ENCODE data around the gene CTCFL.

Gene CTCFL

DNA sequence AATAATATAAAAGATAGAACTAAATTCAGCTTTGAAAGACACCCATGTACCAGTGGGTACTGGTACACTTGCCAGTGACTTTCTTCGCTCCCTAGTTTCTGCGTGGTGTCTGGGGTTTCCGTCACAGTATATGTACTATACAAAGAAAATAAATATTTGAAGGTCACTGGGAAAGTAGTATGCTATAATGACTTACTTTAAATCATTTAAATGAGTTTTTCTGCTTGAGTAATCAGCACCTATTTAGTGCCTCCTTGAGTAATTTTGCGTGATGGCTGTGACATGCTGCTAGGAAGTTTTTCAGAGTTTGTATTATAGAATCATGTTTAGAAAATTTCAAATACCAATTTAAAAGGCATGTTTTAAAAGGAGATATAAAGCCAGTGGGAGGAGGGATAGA lies 3.2 kb upstream of the CTCFL start:
- in situ Hi-C loops (cut with HindIII; ENCODE audit: low sequenced_read_pairs): no loop called here
- no peak overlapping the region for H3K4me3 ChIP-seq (ENCODE audit: low read depth, low read length)
- no peak for TF ChIP-seq CTCF (IDR thresholded peaks at IDR 0.05; ENCODE audit: low read depth, low read length)
- no peak for DNase-seq (ENCODE audit: low read depth, low spot score)

- in situ Hi-C loops (cut with HindIII; ENCODE audit: low sequenced_read_pairs): no loop called here
- no peak overlapping the region for H3K4me3 ChIP-seq (ENCODE audit: low read depth, low read length)
Measured at GRCh38 chr20:57527728-57528127, 2.8 kb upstream of the CTCFL start.

GRCh38 chr20:57526885-57527460 lies 2.0 kb upstream of the CTCFL start:
- no peak overlapping the region for H3K4me3 ChIP-seq (ENCODE audit: low read depth, low read length)
- in situ Hi-C loops (cut with HindIII; ENCODE audit: low sequenced_read_pairs): no loop called here
- DNase-seq (ENCODE audit: low read depth, low spot score): no peak
- TF ChIP-seq CTCF (IDR thresholded peaks at IDR 0.05; ENCODE audit: low read depth, low read length): no peak

More at GRCh38 chr20:57527728-57528127, 2.8 kb upstream of the CTCFL start:
- DNase-seq (ENCODE audit: low read depth, low spot score): no peak
- TF ChIP-seq CTCF (IDR thresholded peaks at IDR 0.05; ENCODE audit: low read depth, low read length): no peak

GRCh38 chr20:57526087-57526884 lies 1.3 kb upstream of the CTCFL start:
- no peak overlapping the region for H3K4me3 ChIP-seq (ENCODE audit: low read depth, low read length)
- in situ Hi-C loops (cut with HindIII; ENCODE audit: low sequenced_read_pairs): no loop called here

DNA sequence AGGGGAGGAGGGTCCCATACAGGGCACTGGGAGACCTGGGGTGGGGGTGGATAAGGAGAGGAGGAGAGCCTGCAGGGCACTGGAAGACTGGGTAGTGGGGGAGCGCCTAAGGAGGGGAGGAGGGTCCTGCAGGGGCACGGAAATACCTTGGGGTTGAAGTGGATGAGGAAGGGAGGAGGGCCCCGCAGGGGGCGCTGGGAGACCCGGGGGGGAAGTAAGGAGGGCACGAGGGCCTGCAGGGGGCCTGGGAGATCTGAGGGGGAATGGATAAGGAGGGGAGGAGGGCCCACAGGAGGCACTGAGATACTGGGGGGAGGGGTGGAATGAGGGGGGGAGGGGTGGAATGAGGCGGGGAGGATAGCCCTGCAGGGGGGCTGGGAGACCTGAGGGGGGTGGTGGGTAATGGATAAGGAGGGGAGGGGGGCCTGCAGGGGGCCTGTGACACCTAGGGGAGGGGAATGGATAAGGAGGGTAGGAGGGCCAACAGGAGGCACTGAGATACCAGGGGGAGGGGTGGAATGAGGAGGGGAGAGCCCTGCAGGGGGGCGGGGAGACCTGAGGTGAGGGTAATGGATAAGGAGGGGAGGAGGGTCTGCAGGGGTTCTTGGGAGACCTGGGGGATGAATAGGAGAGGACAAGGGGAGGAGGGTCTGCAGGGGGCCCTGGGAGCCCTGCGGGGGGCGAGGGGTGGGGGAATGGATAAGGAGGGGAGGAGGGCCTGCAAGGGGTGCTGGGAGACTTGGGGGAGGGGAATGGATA lies 567 bp upstream of the CTCFL start:
- no peak for DNase-seq (ENCODE audit: low read depth, low spot score)
- no peak overlapping the region for H3K4me3 ChIP-seq (ENCODE audit: low read depth, low read length)
- in situ Hi-C loops (cut with HindIII; ENCODE audit: low sequenced_read_pairs): no loop called here
- TF ChIP-seq CTCF (IDR thresholded peaks at IDR 0.05; ENCODE audit: low read depth, low read length): no peak

More at GRCh38 chr20:57526087-57526884, 1.3 kb upstream of the CTCFL start:
- DNase-seq (ENCODE audit: low read depth, low spot score): no peak
- peak; percentile 12 for TF ChIP-seq CTCF (IDR thresholded peaks at IDR 0.05; ENCODE audit: low read depth, low read length)

GRCh38 chr20:57523782-57524181 lies 1.2 kb downstream of the CTCFL start:
- H3K4me3 ChIP-seq (ENCODE audit: low read depth, low read length): no peak overlapping the region
- TF ChIP-seq CTCF (IDR thresholded peaks at IDR 0.05; ENCODE audit: low read depth, low read length): no peak
- no peak for DNase-seq (ENCODE audit: low read depth, low spot score)
- in situ Hi-C loops (cut with HindIII; ENCODE audit: low sequenced_read_pairs): no loop called here

All from astrocyte of the spinal cord (primary cell).